SK-N-MC (cell line): ENCODE measurements around the gene EFCAB12.

ENCODE experiments used
- DNase-seq: peaks from one replicate; pipeline ENCODE4 v3.0.0-alpha.2; 2011; ENCODE audit warnings: low read depth, low spot score
- H3K27ac ChIP-seq: fragments of 200-600 bp; sonication (generic); 2 replicates; pipeline ENCODE4 v1.5.1; 2016; ENCODE audit warnings: mixed run types
- H3K36me3 ChIP-seq: fragments of 200-600 bp; sonication (generic); 2 replicates; pipeline ENCODE4 v1.6.1; 2017; ENCODE audit warnings: antibody characterized with exemption, low read length, mixed read lengths; ENCODE audit not compliant: insufficient read depth
- H3K4me3 ChIP-seq: fragments of 200-600 bp; sonication (generic); 2 replicates; pipeline ENCODE4 v1.5.1; 2016
- H3K9ac ChIP-seq: fragments of 200-600 bp; sonication (generic); 2 replicates; pipeline ENCODE4 v1.8.0; 2017; ENCODE audit warnings: mixed run types, mixed read lengths; ENCODE audit not compliant: insufficient read length
- H3K9me3 ChIP-seq: fragments of 200-600 bp; sonication (generic); 2 replicates; pipeline ENCODE4 v1.6.1; 2017; ENCODE audit warnings: low read depth, mild to moderate bottlenecking, antibody characterized with exemption, low read length, moderate library complexity, mixed read lengths
- EZH2 ChIP-seq: fragments of 200-600 bp; sonication (generic); IDR thresholded peaks from one replicate; pipeline ENCODE4 v1.6.1; 2017; ENCODE audit warnings: antibody characterized with exemption
- FOXP2 ChIP-seq: optimal IDR thresholded peaks from 2 replicates; pipeline ENCODE3; 2011; ENCODE audit warnings: mild to moderate bottlenecking, moderate library complexity; ENCODE audit not compliant: insufficient read depth; ENCODE audit errors: extremely low read length, control extremely low read depth
- POLR2AphosphoS5 ChIP-seq: IDR thresholded peaks from 2 replicates; pipeline ENCODE4 v1.6.1; 2012; ENCODE audit warnings: mild to moderate bottlenecking, low read depth, low read length, borderline replicate concordance

EFCAB12 gene

DNA sequence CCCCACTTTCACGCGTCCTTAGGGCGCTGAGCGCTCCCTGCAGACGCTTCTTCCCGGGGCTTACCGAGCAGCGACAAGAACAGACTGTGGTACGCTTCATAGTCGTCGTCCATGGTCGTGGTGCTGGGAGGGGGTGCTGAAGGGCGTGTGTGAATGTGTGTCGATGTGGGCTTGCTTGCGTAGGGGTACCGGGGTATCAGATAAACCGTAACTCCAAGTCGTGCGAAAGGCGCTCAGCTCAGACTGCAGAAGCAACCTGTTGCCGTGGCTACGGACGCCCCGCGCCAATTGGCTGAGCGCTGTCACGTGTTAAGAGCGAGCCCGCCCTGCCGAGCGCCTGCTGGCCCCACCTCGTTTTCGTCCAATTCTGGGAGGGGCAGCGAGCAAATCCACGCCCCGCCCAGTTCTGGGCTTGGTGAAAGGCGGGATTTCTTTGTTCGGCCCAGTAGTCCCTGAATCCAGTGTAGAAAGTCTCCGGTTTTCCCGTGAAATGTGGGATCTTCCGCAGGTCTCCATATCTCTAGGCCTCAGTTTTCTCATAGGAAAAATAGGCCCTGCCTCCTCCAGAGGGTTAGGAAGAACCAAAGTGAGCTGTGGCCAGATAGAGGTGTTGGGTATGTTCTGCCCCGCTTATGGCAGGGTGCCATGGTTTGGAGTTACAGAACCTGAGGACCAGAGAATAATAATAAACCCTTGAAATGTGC lies at the start of gene EFCAB12:
Gene EFCAB12, minus strand, starts transcription at position 261 of the 704 bp plus-strand sequence. Its CDS starts 148 bp downstream, at position 113.
- Histone ChIP-seq H3K4me3 (peak within 1 kb of the TSS; percentile 87), H3K9me3 (no peaks in the 10 kb centered on the region), H3K9ac (peak within 1 kb of the TSS; percentile 77), H3K36me3 (peaks cover 35% of the 10 kb centered on the region), H3K27ac (peak within 1 kb of the TSS; percentile 77)
- DNase-seq: peak; percentile 83
- TF ChIP-seq EZH2: no peak
- no peak for TF ChIP-seq FOXP2
- TF ChIP-seq POLR2AphosphoS5: peak; percentile 87

DNA sequence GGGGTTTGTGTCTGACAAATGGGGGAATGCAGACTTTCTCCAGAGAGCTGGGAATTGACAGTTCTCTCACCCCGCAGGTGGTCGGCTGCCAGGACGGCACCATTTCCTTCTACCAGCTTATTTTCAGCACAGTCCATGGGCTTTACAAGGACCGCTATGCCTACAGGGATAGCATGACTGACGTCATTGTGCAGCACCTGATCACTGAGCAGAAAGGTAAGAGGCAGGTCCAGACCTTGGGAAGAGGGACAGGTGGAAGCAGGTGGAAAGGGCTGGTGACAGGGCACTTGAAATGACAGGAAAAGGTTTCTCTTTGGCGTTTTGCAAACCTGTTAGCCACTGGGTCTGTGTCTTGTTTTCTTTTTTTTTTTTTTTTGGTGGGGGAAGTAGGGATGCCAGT lies 48.1 kb upstream of the EFCAB12 start:
- Histone ChIP-seq H3K4me3 (no peak overlapping the region), H3K9ac (no peak overlapping the region), H3K27ac (no peak overlapping the region), H3K36me3 (peaks cover 32% of the 10 kb centered on the region), H3K9me3 (no peaks in the 10 kb centered on the region)
- no peak for TF ChIP-seq FOXP2
- no peak for TF ChIP-seq EZH2
- TF ChIP-seq POLR2AphosphoS5: no peak
- no peak for DNase-seq

DNA sequence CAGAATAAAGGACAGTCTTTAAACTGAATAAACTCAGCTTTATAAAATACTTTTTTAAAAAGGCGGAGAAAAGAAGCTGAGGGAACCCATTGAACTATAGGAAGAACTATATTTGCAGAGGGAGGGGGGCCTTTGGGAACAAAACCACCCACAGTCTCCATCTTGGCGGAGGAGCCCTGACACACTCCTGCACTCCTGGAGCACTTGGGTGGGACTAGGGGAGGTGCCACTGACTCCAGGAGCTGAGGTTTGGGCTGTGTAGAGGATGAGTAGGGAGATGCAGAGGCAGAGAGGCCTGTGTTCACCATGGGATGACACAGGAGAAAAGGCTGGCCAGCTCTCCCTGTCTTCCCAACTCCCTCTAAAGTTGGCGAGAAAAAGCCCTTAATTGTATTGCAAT lies 47.4 kb upstream of the EFCAB12 start:
- no peaks in the 10 kb centered on the region for H3K9me3 ChIP-seq
- H3K36me3 ChIP-seq: peaks cover 33% of the 10 kb centered on the region
- H3K4me3 ChIP-seq: no peak overlapping the region
- DNase-seq: no peak
- no peak overlapping the region for H3K27ac ChIP-seq
- TF ChIP-seq FOXP2 (no peak), POLR2AphosphoS5 (no peak), EZH2 (no peak)
- H3K9ac ChIP-seq: no peak overlapping the region

DNA sequence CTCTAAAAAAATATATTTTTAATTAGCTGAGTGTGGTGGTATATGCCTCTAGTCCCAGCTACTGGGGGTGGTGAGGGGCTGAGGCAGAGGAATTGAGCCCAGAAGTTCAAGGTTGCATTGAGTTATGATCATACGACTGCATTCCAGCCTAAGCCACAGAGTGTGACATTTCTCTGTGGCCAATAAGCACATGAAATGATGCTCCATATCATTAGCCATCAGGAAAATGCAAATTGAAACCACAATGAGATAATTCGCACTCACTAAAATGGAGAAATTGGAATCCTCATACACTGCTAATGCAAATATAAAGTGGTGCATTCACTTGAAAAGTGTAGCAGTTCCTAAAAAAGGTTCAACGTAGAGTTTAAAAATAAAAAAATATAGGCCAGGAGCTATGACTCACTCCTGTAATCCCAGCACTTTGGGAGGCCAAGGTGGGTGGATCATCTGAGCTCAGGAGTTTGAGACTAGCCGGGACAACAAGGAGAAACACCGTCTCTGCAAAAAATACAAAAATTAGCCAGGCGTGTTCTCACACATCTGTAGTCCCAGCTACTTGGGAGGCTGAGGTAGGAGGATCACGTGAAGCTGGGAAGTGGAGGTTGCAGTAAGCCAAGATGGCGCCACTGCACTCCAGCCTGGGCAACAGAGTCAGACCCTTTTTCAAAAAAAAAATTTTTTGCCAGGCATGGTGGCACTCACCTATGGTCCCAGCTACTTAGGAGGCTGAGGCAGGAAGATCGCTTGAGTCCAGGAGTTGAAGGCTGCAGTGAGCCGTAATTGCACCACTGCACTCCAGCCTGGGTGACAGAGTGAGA lies 46.8 kb upstream of the EFCAB12 start:
- H3K27ac ChIP-seq: no peak overlapping the region
- no peak for DNase-seq
- TF ChIP-seq POLR2AphosphoS5 (no peak), FOXP2 (no peak), EZH2 (no peak)
- H3K36me3 ChIP-seq: peaks cover 30% of the 10 kb centered on the region
- no peaks in the 10 kb centered on the region for H3K9me3 ChIP-seq
- H3K4me3 ChIP-seq: no peak overlapping the region
- no peak overlapping the region for H3K9ac ChIP-seq

DNA sequence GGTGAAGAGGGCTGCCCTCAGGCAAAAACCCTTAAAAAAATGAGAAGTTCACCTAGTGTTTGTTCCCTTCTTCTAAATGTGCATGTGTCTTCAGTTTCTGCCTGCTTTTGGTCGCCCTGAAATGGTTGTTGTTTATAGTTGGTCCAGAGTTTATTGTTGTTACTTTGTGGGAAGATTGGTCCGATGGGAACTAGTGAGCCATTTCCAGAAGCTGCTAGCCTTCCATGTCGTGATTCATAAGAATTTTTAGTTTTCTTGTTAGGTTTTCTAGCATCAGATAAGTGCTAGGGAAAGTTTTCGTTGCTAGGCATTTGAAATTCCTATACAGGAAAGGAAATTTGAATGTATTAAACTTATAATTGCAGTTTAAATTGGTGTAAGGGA lies 45.3 kb upstream of the EFCAB12 start:
- no peak overlapping the region for H3K27ac ChIP-seq

DNA sequence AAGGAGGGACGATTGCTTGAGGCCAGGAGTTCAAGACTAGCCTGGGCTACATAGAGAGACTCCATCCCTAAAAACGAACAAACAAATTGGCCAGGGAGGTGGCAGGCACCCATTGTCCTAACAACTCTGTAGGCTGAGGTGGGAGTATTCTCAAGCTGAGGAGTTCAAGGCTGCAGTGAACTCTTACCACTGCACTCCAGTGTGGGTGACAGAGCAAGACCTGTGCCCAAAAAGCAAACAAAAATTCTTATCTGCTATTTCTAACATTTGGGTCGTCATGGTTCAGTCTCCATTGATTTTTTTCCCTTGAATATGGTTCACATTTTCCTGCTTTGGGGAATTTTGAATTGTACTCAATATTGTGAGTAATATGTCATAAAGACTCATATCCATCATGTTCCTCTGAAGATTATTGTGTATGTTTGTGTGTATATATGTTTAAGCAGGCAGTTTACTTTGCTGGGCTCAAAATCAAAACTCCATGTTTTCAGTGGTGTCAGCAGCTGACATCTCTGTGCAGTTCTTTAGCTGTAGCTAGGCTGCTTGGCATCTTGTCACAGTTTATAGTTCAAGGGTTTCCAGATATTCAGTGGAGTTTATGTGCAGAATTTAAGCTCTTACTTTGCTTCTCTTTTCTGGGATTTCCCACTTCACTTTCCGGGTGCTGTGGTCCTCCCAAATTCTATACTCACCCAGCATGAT lies 44.8 kb upstream of the EFCAB12 start:
- Histone ChIP-seq H3K36me3 (peaks cover 27% of the 10 kb centered on the region), H3K27ac (no peak overlapping the region), H3K9ac (no peak overlapping the region), H3K9me3 (no peaks in the 10 kb centered on the region), H3K4me3 (no peak overlapping the region)
- no peak for TF ChIP-seq FOXP2
- no peak for TF ChIP-seq POLR2AphosphoS5
- no peak for TF ChIP-seq EZH2
- no peak for DNase-seq

More for the DNA sequence above, 45.3 kb upstream of the EFCAB12 start:
- no peaks in the 10 kb centered on the region for H3K9me3 ChIP-seq
- no peak for TF ChIP-seq FOXP2
- TF ChIP-seq POLR2AphosphoS5: no peak
- no peak for TF ChIP-seq EZH2
- peaks cover 27% of the 10 kb centered on the region for H3K36me3 ChIP-seq
- no peak for DNase-seq
- no peak overlapping the region for H3K4me3 ChIP-seq
- H3K9ac ChIP-seq: no peak overlapping the region

DNA sequence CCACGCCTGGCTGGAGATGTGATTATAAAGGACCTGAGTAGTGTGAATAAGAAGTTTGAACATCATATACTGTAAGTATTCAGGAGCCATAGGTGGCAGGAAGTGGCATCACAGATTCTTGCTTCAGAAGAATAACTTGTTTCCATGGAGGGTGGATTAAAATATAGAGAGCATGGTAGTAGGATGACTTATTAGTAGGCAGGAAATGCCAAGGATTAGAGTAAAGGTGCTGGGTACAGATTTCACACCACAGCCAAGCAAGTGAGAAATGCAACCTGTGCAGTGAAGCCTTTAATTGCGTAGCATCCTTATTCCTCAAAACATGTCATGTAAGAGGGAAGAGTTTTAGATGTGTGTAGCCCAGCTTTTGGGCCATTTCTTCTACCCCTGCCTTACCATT lies 42.4 kb upstream of the EFCAB12 start:
- Histone ChIP-seq H3K36me3 (peaks cover 9% of the 10 kb centered on the region; the same call in 1 of the 2 replicates), H3K4me3 (no peak overlapping the region), H3K9me3 (no peaks in the 10 kb centered on the region), H3K9ac (no peak overlapping the region), H3K27ac (no peak overlapping the region)
- DNase-seq: no peak
- TF ChIP-seq EZH2 (no peak), POLR2AphosphoS5 (no peak), FOXP2 (no peak)

DNA sequence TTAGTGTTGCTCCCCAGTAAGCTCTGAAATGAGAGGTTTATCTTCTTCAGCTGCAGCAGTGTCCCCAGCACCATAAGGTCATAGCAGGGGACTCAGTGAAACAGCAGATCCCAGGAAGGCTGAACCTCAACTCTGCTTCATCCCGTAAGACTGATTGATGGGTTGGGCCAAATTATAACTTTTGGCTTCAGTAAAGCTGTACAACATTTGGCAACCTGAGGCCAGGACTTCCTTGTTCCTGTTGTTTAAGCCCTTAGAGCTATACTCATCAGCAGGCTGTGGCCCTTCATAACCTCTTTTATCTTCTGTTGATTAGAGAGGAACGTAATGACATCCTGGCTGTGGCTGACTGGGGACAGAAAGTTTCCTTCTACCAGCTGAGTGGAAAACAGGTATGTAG lies 40.6 kb upstream of the EFCAB12 start:
- DNase-seq: no peak
- H3K4me3 ChIP-seq: no peak overlapping the region
- no peaks in the 10 kb centered on the region for H3K9me3 ChIP-seq
- no peak for TF ChIP-seq FOXP2
- TF ChIP-seq EZH2: no peak
- no peak for TF ChIP-seq POLR2AphosphoS5
- H3K27ac ChIP-seq: no peak overlapping the region
- peaks cover 9% of the 10 kb centered on the region; the same call in 1 of the 2 replicates for H3K36me3 ChIP-seq
- no peak overlapping the region for H3K9ac ChIP-seq
